ENCODE measurements around the gene TMEM87B. TPM values are rescaled to one million over a fixed set of nuclear protein-coding genes. Genes with fewer than 3 reads are reported as not detected.

The TMEM87B gene
- total RNA-seq, 1 donor from 2014 or later: 5.7 TPM

- H3K27me3 ChIP-seq (ENCODE audit: low read depth): peaks cover 34% of the 10 kb centered on the region
- no peaks in the 10 kb centered on the region for H3K36me3 ChIP-seq
- TF ChIP-seq CTCF (IDR thresholded peaks at IDR 0.05; ENCODE audit: borderline replicate concordance): no peak
- DNase-seq: no peak
- peak overlapping the region; percentile 53 for H3K4me3 ChIP-seq
- peak overlapping the region; percentile 32 for H3K27ac ChIP-seq (replicated peaks)
- peaks cover 10% of the 10 kb centered on the region for H3K4me1 ChIP-seq
- intact Hi-C loops (cut with micrococcal nuclease): no loop called here
- H3K9me3 ChIP-seq (replicated peaks): no peaks in the 10 kb centered on the region
These were observed 85.2 kb downstream of the TMEM87B start for GRCh38 chr2:112140205-112140802.

GRCh38 chr2:112140899-112141625, 86.0 kb downstream of the TMEM87B start:
- Histone ChIP-seq H3K27ac (replicated peaks) (no peak overlapping the region), H3K36me3 (no peaks in the 10 kb centered on the region), H3K27me3 (ENCODE audit: low read depth) (peaks cover 27% of the 10 kb centered on the region), H3K4me1 (peaks cover 10% of the 10 kb centered on the region), H3K4me3 (peak overlapping the region; percentile 53), H3K9me3 (replicated peaks) (no peaks in the 10 kb centered on the region)
- TF ChIP-seq CTCF (IDR thresholded peaks at IDR 0.05; ENCODE audit: borderline replicate concordance): no peak
- no peak for DNase-seq
- intact Hi-C loops (cut with micrococcal nuclease): no loop called here

- Histone ChIP-seq H3K4me3 (no peak overlapping the region), H3K27ac (replicated peaks) (no peak overlapping the region), H3K4me1 (peaks cover 10% of the 10 kb centered on the region), H3K27me3 (ENCODE audit: low read depth) (peaks cover 22% of the 10 kb centered on the region), H3K9me3 (replicated peaks) (no peaks in the 10 kb centered on the region), H3K36me3 (no peaks in the 10 kb centered on the region)
- intact Hi-C loops (cut with micrococcal nuclease): no loop called here
- no peak for DNase-seq
- TF ChIP-seq CTCF (IDR thresholded peaks at IDR 0.05; ENCODE audit: borderline replicate concordance): no peak
These were observed 86.5 kb downstream of the TMEM87B start for GRCh38 chr2:112141626-112142007.

GRCh38 chr2:112142525-112143078, 87.5 kb downstream of the TMEM87B start:
- intact Hi-C loops (cut with micrococcal nuclease): no loop called here
- no peak for DNase-seq
- H3K4me1 ChIP-seq: peaks cover 6% of the 10 kb centered on the region
- no peak overlapping the region for H3K4me3 ChIP-seq
- H3K27ac ChIP-seq (replicated peaks): no peak overlapping the region
- H3K27me3 ChIP-seq (ENCODE audit: low read depth): peaks cover 13% of the 10 kb centered on the region
- H3K36me3 ChIP-seq: no peaks in the 10 kb centered on the region
- H3K9me3 ChIP-seq (replicated peaks): no peaks in the 10 kb centered on the region
- TF ChIP-seq CTCF (IDR thresholded peaks at IDR 0.05; ENCODE audit: borderline replicate concordance): no peak

GRCh38 chr2:112143150-112143549, 88.1 kb downstream of the TMEM87B start:
- peaks cover 3% of the 10 kb centered on the region for H3K4me1 ChIP-seq
- no peaks in the 10 kb centered on the region for H3K9me3 ChIP-seq (replicated peaks)
- H3K36me3 ChIP-seq: no peaks in the 10 kb centered on the region
- H3K4me3 ChIP-seq: no peak overlapping the region
- no peak for DNase-seq
- TF ChIP-seq CTCF (IDR thresholded peaks at IDR 0.05; ENCODE audit: borderline replicate concordance): no peak
- peaks cover 7% of the 10 kb centered on the region for H3K27me3 ChIP-seq (ENCODE audit: low read depth)
- intact Hi-C loops (cut with micrococcal nuclease): no loop called here
- H3K27ac ChIP-seq (replicated peaks): no peak overlapping the region
